ENCODE results near the gene RPL10.

RPL10 gene

DNA sequence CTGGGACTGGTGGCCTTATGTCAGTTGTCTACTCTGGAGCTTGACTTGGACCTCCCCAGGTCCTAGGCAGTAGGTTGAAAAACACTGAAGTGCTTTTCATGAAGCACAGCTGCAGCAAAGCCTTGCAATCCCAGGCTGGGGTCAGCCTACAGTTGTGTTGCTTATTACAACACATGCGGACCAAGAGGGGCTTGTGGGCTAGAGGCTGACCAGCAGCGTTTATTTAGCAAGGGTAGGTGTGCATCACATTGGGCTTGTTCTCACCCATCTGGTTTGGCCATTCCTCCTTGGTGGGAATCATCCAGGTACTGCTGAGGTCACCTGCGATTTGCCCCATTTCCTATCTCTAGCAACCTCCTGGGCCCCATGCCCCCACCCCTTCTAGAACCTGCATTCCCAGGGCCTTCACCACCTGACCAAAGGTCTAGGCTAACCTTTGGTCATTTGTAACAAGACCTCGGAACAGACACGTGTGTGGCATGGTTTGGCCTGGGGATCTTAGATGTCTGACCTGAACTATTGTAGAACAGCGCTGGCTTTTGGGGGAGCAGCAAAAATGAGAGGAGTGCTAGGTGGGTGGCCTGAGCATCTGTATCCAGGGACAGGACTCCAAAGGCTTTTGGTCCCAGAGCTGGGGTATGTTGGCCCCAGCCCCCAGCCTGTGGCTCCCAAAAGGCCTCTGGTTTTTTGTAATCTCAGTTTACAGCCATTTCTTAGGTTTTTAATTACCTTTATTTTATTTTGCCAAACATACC, 3.0 kb downstream of the RPL10 start:
- DNase-seq = no peak

DNA sequence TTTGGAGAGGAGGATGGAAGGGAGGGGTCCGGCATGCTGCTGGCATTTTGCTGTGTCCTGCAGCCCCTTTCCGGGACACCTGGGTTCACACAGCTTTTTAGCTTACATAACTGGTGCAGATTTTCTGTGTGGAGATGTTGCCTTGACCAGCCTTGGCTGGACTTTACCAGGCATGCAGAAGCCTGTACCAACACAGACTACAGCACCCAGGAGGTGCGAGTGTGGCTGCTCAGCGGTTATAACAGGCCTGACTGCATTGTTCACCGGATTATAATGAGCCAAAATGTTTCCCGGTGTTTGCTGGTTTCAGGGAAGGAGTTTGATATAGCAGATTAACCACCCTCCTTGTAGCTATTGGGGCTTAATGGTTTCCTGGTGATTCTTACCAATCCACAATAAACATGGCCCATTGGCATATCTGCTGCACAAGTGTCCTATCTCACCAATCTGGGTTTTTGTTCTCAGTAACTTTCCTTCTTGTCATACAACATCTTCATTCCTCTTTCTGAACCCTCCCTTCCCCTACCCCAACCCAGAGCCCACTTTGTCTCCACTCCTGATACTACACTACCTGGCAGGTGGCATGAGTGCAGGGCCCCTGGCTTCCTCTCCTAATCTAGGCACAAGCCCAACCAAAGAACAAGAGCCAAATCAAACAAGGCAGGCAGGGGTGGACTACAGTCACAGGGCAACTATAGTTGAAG, 3.9 kb downstream of the RPL10 start:
- DNase-seq = no peak

DNA sequence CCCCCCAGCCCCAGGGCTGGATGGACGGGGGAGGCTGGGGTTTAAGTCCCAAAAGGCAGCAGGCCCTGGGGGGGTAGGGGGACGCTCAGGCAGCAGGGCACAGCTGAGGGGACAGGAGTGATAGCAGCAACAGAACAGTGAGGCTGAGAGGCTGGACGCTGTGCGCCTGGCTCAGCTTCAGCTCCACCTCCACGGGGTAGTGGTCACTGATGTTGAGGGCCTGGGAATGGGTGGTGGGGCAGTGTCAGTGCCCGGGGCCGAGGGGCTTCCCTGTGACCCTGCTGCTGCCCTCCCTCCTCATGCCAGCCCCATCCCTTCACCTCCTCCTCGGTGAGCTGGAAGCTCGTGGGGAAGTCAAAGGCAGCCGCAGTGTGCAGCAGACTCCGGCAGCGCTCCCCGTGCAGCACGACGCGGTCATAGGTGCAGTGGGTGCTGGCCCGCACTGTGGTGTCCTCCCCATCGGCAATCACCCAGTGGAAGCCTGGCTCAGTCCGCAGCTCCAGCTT, 4.5 kb downstream of the RPL10 start:
- DNase-seq = no peak

DNA sequence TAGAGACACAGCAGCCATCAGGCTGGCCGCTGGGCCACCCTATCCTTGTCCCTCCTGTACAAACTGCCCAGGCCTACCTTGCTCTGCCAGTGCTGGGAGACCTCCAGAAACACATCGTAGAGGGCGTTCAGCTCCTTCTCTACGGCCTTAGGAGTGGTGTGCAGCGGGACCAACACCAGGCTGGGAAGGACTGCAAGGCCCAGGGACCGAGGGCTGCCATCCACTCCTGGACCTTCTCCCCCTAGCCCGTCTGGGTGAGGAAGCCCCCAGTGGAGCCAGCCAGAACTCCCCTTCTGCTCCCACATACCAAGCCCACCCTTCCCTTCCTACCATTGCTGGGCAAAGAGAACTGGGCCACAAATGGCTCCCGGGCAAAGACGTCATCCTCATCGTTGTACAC, 5.0 kb downstream of the RPL10 start:
- no peak for DNase-seq

DNA sequence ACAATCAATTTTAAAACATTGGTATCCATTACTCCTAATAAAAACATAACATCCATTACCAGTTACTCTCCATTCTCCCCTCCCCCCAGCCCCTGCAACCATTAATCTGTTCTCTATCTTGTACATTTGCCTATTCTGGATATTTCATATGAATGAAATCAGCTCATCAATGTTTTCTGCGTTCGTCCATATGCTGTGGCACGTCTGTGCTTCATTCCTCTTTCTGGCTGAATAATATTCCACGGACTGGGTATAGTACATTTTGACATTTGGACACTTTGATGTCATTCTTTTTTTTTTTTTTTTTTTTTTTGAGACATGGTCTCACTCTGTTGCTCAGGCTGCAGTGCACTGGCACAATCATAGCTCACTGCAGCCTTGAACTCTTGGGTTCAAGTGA, 5.7 kb downstream of the RPL10 start:
- no peak for DNase-seq

DNA sequence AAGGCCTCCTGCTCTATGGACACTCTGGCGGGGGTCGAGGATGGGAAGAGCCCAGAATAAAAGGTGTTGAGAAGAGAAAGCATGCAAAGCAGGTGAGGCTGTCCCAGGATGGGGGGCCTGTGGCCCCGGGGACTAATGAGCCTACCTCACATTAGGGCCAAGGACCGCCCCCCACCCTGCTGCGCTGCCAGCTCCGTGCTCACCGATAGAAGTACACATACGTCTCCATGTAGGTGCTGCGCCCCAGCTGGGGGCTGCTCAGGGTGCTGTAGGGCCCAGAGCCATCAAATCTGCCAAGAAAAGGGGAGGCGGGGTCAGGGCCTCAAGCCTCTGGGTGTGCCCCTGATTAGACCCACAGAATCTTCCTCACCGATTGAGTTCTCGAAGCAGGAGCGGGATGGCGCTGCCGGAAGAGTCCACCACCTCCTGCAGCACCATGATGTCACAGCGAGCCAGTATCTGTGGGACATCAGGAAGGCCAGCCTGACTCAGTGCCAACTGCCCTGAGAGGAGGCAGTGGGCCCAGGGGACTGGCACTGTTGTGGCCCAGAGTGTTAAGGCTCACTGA, 6.5 kb downstream of the RPL10 start:
- DNase-seq = no peak

DNA sequence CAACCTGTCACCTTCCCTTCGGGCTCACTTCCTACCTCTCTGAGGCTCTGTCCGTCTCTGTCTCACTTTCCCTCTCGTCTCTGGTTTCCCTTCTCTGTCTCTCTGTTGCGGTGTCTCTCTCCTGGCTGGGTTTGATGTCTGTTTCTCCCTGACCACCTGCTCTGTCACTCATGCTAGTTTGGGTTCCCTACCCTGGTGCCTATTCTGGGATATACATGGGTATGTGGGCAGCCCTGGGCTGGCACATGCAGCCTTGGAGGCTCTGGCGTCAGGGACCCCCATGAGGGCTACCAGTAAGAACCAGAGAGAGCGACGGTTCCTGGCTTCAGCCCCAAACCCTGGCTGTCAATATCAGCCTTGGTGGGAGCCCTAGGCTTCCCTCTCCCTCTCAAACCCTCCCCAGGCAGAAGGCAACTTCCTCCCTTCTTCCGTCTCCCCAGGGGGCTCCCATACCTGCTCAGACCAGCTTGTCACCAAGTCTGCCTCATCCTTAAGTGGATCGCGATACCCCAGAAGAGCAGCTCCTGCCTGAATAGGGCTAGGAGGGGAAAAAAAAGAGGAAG, 10.6 kb downstream of the RPL10 start:
- DNase-seq = no peak

DNA sequence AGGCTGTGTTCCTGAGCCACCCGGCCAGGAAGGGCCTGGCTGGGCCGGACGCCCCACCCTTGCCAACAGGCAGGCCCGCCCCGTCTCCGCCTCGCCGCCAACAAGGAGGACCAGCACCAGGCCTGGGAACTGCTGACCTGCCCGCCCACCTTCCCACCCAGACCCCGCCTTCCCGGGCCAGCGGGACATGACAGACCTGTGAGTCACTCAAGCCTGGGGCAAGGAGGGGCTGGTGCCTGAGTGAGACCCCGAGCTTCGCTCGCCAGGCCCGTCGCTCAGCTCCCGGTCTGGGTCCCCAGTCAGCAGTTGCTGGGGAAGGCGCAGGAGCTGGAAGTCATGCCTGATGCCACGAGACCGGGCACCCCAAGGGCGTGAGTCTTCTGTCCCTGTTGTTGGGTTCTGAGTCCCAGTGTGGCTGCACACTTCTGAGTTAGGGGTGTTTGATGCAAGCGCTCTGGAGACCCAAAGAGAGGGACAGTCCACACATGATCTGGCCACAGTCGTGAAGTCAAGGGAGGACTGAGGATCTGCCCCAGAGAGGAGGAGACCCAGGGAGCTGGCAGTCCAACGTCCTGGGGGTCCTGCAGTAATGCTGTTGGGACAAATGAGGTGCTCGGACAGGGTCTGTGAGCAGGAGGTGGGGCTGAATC, 11.2 kb downstream of the RPL10 start, which contains the start of gene DNASE1L1:
DNASE1L1 (minus strand) TSS at position 33 of the 650 bp plus-strand sequence. CDS start 3,686 bp downstream, outside the sequence.
- peak; percentile 55 for DNase-seq

DNA sequence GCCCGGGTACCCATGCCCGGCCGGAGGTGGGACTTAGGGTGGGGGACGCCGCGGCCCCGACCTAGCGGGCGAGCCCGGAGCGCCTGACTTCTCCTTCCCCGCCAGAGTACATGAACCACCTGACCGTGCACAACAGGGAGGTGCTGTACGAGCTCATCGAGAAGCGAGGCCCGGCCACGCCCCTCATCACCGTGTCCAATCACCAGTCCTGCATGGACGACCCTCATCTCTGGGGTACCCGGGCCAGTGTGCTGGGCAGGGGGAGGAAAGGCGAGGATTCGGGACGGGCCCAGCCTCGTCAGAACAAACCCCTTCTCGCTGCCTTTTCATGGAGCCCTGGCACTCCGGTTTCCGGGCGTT, 13.8 kb downstream of the RPL10 start:
- DNase-seq = no peak

DNA sequence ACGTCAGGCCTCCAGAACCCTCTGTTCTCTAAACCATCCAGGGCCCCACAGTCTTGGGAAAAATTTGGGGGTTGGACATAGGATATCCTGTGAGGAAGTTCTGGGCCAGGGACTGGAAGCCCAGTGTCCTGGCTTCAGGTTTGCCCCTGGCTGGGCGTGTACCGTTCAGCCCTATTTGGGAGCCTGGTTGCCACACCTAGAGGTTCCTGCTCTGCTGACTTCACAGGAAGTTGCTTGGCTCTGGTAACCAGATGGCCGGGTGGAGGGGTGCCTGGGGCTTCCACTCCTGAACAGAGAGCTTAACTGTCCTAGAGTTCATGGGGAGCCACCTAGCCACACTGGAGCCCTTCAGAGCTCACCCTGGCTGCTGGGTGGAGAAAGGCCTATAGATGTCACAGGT, 14.3 kb downstream of the RPL10 start:
- no peak for DNase-seq

DNA sequence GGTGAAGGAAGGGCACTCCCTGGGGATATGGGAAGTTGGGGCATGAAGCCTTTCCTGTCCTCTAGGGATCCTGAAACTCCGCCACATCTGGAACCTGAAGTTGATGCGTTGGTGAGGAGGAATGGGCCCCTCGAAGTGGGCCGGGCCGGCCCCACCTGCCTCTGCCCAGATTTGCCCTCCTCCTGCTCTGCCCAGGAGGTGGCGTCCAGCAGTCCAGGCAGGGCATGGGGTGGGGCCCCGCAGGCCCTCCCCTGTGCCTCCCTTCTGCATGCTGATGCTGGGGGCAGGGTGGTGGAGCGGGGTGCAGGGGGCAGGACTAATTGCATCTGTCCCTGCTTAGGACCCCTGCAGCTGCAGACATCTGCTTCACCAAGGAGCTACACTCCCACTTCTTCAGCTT, 15.0 kb downstream of the RPL10 start:
- DNase-seq = no peak

DNA sequence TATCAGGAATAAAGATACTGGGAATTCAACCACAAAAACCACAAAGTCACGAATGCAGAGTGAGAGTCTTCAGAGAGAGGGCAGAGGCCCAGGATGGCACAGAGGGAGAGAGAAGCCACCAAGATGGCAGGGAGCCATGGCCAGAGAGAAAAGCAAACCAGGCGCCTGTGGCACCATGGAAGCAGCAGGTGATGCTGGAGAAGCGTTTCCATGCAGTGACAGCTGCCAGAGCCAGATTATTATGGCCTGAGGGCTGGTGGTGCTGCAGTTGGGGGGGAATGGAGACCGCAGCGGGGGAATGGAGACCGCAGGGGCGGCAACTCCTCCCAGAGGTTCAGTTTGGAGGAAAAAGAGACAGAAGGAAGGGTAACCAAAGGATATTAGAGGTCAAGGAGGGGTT, 19.0 kb downstream of the RPL10 start:
- DNase-seq = no peak

DNA sequence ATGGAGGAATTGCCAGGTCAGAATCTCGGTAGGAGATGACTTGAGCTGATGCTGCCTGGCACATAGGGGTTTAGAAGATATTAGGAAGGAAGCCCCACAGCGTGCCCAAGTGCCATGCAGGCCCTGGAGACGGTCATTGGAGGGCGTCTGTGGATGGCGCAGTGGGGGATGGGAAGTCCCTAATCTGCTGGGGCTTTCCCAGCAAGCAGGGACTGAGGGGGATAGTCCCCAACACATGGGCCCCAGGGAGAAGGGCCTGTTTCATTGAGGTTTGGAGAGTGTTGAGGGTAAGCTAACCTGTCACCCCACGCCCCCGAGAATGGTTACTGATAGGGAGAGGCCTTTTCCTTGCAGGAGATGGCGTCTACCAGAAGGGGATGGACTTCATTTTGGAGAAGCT, 21.0 kb downstream of the RPL10 start:
- no peak for DNase-seq

DNA sequence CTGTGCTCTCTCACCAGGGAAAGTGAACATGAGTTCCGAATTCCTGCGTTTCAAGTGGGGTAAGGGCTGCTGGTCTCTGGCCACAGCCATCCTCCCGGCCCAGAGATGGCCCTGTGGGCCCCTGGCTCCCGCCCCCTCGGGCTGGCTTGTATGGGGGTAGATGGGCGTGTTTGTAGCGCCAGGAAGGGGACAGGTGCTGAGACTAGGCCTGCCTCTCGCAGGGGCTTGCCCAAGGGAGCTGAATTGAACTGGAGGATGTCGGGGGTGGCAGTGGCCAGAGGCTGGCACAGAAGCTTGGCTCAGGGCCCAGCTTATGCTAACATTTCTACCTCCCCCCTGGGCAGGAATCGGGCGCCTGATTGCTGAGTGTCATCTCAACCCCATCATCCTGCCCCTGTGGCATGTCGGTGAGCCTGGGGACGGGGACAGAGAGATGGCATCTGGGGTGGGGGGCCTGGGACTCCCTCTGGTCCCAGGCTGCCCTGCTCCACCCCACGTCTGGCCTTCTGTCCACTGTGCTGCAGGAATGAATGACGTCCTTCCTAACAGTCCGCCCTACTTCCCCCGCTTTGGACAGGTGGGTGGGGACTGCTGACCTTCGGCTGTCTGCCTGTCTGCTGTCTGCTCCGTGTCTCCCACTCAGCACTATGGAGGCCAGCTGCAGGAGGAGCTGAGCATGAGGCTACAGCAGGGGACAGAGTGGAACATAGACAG, 21.7 kb downstream of the RPL10 start:
- DNase-seq = no peak

DNA sequence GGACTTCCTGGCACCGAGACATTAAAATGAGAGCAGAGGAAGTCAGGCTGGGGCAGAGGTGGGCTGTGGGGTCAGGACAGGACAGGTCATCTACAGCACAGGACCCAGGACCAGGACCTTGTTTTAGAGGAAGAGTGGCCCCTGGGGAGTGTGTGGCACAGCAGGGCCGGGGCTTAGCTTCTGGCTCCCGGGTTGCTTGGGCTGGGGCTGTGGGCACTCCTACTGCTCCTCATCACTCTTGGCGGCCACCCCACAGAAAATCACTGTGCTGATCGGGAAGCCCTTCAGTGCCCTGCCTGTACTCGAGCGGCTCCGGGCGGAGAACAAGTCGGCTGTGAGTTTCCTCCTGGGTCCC, 22.2 kb downstream of the RPL10 start:
- no peak for DNase-seq

DNA sequence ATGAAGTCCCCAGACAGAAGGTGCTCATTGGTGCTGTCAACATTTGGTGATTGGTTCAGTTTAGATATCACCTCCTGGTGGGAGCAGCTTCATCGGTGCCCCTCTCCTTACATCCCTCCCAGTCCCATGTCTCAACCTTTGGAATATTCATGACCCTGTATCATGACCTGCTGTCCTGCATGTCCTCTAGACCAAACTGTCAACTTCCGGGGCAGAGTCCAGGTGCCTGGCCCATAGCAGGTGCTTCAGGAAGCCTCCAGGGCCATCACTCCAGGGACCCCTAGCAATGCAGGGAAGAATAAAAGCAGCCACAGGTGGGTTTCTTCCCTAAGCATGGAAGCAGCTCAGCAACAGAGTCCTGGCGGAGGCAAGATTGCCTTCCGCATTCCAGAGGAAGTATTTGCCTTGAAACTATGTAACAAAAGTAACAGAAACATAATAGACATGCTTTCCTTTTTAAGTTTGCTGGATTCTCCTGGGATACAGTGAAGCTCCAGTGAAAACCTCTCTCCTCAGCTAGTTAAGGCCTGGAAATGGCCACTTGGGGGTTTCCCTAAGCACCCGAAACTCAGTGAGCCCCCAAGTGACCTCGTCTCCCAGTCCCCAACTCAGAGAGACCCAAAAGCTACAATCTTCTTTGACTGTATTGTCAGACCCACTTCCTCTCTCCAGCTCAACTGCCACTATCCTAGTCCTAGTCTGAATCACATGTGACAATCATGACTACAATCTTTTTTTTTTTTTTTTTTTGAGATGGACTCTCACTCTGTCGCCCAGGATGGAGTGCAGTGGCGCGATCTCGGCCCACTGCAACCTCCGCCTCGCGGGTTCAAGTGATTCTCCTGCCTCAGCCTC, 29.0 kb downstream of the RPL10 start:
- no peak for DNase-seq

DNA sequence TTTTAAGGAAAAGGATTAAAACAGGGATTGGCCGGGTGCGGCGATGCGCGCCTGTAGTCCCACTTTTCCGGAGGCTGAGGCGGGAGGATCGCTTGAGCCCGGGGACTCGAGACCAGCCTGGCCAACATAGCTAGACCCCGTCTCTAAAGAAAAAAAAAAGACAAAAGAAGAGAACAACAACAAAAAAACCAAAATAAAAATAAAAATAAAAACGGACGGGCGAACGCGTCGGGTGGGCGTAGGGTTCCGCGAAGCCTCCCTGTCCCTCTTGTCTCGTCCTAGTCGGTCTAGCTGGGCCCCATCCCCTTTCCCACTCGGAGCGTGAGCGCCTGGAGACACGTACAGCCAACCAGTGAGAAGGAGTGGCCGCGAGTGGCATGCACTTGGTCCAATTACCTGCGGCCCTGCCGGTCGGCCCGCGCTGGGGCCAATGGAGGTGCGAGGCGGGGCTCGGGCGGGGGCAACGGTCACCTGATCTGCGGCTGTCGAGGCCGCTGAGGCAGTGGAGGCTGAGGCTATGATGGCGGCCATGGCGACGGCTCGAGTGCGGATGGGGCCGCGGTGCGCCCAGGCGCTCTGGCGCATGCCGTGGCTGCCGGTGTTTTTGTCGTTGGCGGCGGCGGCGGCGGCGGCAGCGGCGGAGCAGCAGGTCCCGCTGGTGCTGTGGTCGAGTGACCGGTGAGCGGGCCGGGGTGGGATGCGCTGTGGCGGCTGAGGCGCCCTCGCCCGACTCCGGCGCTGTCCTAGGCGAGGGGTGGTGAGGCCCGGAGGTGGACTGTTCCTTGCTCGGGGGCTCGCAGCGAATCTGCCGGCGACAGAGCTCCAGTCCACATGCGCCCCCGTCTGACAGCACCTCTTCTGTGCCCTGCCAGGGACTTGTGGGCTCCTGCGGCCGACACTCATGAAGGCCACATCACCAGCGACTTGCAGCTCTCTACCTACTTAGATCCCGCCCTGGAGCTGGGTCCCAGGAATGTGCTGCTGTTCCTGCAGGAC, 30.3 kb downstream of the RPL10 start, which contains the start of gene ATP6AP1:
ATP6AP1 (plus strand) TSS at position 502 of the 996 bp plus-strand sequence; CDS start at position 518, 16 bp downstream.
- DNase-seq = peak; percentile 59

DNA sequence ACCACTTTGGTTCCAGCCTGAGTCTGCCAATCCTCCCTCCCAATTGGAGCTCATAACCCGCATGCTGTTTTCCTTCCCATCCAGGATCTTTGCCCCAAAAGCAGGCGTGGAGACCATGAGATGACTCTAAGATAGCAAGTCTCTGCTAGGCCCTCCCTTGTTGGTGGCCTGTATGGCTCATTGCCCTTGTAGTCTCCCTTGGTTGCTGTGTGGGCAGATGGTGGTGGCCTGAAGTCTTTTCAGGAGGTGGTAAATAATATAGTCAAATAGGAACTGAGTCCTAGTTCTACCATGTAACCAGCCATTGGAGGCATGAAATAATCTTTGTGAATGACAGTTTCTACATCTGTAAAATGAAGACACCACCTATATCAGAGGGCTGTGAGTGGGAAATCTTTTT, 31.5 kb downstream of the RPL10 start:
- no peak for DNase-seq

DNA sequence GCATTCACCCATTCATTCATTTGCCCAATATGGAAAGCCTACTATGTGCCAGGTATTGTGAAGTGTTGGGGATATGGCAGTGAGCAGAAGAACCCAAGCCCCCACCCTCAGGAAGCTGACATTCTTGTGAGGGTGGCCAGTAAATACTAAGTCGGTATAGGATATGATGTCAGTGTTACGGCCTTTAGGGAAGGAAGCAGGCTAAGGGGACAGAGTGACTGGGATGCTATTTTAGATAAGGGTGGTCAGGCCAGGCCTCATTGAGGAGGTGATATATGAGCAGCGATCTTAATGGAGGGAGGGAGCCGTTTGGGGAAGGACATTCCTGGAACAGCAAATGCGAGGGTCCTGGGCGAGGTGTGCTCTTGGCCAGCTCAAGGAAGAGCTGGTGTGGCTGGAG, 32.3 kb downstream of the RPL10 start:
- no peak for DNase-seq

DNA sequence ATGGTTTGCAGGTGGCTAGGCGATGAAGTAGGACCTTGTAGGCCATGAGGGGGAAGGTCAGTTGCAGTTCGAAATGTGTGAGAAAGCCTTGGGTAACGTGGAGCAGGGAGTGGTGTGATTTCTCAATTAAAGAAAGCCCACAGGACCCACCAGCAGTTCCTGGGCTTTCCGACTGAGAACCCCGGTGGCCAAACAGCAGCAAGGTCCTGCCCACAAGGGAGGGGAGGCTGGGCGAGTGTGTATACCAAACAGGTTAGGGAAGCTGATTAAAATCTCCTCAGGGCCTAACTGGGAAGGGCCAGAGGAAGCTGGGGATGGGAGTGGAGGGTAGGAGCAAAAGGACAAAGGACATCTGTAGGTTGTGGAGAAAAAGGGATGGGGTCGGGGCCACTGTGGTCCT, 32.7 kb downstream of the RPL10 start:
- DNase-seq = no peak
